ENCODE data around the gene HBG2. TPM values are rescaled to one million over a fixed set of nuclear protein-coding genes. Genes with fewer than 3 reads are reported as not detected.

Gene HBG2
- total and polyA plus RNA-seq, 2 experiments from 2014 or later = not detected

DNA sequence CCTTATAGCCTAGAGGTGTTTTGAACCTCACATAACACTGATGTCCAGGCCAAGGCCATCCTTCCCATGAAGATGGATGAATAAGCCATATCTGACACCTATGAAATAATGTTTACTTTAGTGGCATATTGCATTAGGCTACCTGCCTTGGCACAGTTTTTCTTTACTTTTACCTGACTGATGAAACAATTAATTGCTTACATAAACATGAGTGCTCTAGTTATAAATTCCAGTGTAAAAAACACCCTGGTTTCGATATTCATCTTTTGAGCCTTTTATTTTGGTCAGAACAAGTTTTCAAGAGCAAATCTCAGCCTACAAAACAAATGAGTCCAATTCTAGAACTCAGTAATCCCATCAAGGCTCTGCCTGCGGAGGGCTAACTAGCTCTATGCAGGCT is 22.1 kb upstream of the HBG2 start (continued):
- TF ChIP-seq STAT1 (IDR thresholded peaks at IDR 0.05; ENCODE audit: unreplicated experiment) (no peak), ZNF462 (CRISPR knock-in tag; IDR thresholded peaks at IDR 0.05) (no peak), ZNF114 (CRISPR knock-in tag; IDR thresholded peaks at IDR 0.05) (no peak), EZH2phosphoT487 (IDR thresholded peaks at IDR 0.05; ENCODE audit: unreplicated experiment) (no peak)
- TF ChIP-seq, protein P1, sequence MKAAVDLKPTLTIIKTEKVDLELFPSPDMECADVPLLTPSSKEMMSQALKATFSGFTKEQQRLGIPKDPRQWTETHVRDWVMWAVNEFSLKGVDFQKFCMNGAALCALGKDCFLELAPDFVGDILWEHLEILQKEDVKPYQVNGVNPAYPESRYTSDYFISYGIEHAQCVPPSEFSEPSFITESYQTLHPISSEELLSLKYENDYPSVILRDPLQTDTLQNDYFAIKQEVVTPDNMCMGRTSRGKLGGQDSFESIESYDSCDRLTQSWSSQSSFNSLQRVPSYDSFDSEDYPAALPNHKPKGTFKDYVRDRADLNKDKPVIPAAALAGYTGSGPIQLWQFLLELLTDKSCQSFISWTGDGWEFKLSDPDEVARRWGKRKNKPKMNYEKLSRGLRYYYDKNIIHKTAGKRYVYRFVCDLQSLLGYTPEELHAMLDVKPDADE (IDR thresholded peaks at IDR 0.05) = no peak

DNA sequence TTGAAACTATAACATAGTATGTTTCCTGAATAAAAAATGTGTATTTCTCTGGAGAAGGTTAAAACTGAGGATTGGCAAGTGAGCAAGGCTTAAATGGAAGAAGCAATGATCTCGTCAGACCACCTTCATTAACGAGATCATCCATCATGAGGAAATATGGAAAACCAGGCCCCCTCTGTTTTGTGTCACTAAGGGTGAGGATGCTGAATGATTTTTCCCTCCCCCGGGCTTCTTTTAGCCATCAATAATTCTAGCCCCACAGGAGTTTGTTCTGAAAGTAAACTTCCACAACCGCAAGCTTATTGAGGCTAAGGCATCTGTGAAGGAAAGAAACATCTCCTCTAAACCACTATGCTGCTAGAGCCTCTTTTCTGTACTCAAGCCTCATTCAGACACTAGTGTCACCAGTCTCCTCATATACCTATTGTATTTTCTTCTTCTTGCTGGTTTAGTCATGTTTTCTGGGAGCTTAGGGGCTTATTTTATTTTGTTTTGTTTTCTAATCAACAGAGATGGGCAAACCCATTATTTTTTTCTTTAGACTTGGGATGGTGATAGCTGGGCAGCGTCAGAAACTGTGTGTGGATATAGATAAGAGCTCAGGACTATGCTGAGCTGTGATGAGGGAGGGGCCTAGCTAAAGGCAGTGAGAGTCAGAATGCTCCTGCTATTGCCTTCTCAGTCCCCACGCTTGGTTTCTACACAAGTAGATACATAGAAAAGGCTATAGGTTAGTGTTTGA is 21.0 kb upstream of the HBG2 start:
- no peaks in the 10 kb centered on the region for H3K27me3 ChIP-seq (ENCODE audit: insufficient read depth)
- no peaks in the 10 kb centered on the region for H4K20me1 ChIP-seq (replicated peaks; ENCODE audit: insufficient read depth)
- no peak overlapping the region for H3K4me2 ChIP-seq
- H3K36me3 ChIP-seq (ENCODE audit: insufficient read depth) = no peaks in the 10 kb centered on the region
- no peaks in the 10 kb centered on the region for H3K27me3 Mint-ChIP-seq (ENCODE audit: insufficient read depth, low read depth, poor library complexity)
- no peak overlapping the region for H3K4me3 ChIP-seq
- peaks cover 7% of the 10 kb centered on the region; the same call in 2 of the 3 replicates for H3K4me1 Mint-ChIP-seq
- no peak for DNase-seq (ENCODE audit: low spot score)
- H3K27ac ChIP-seq (ENCODE audit: low read depth) = no peak overlapping the region
- no peaks in the 10 kb centered on the region for H3K79me2 ChIP-seq (replicated peaks; ENCODE audit: insufficient read depth)
- no peaks in the 10 kb centered on the region for H3K9me2 ChIP-seq (ENCODE audit: insufficient read depth)
- no peak overlapping the region for H3K4me3 Mint-ChIP-seq
- H3K36me3 Mint-ChIP-seq (ENCODE audit: low read depth) = no peaks in the 10 kb centered on the region
- H3K9me3 Mint-ChIP-seq = no peaks in the 10 kb centered on the region
- no peak overlapping the region for H3K27ac Mint-ChIP-seq
- no peak overlapping the region for H2AFZ ChIP-seq
- H3F3A ChIP-seq (replicated peaks; ENCODE audit: low read depth) = no peaks in the 10 kb centered on the region
- ATAC-seq = no peak
- no peaks in the 10 kb centered on the region for H3K4me1 ChIP-seq (ENCODE audit: insufficient read depth)
- TF ChIP-seq NANOG (IDR thresholded peaks at IDR 0.05; ENCODE audit: borderline replicate concordance) = no peak

Data from GM23338 (cell line).